IPS-18c (cell line): ENCODE results near the gene NOXA1.
"Not testable (repeated sequence)": the region's sequence is repeated elsewhere in the genome, so short reads cannot be mapped to it uniquely, and the experiment has no call there.

Experiments used
- H3K4me3 ChIP-seq: 2 replicates; pipeline ENCODE4 v1.7.0; 2013; ENCODE audit warnings: low read depth, mild to moderate bottlenecking, low read length, moderate library complexity; ENCODE audit not compliant: insufficient read depth
- H3K9me3 ChIP-seq: one replicate; pipeline ENCODE4 v1.6.1; 2013; ENCODE audit warnings: mild to moderate bottlenecking, low read length, moderate library complexity; ENCODE audit not compliant: control insufficient read depth, insufficient read depth

Gene NOXA1

DNA sequence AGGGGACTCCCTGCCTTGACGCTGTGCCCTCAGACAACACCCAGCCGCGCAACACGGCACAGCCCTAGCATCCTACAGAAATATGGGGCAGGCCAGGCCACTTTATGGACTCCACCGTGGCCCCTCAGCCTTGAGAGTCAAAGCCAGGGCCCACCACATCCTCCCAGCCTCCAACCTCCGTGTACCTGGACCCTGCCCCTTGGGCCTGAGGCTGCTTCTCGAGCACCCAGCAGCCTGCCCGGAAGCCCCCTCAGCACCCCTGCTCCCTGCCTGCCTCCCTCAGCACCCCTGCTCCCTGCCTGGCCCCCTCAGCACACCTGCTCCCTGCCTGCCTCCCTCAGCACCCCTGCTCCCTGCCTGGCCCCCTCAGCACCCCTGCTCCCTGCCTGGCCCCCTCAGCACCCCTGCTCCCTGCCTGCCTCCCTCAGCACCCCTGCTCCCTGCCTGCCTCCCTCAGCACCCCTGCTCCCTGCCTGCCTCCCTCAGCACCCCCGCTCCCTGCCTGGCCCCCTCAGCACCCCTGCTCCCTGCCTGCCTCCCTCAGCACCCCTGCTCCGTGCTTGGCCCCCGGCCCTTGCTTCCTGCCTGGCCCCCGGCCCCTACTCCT lies 36.6 kb upstream of the NOXA1 start:
- H3K4me3 ChIP-seq, H3K9me3 ChIP-seq: not testable (repeated sequence)

DNA sequence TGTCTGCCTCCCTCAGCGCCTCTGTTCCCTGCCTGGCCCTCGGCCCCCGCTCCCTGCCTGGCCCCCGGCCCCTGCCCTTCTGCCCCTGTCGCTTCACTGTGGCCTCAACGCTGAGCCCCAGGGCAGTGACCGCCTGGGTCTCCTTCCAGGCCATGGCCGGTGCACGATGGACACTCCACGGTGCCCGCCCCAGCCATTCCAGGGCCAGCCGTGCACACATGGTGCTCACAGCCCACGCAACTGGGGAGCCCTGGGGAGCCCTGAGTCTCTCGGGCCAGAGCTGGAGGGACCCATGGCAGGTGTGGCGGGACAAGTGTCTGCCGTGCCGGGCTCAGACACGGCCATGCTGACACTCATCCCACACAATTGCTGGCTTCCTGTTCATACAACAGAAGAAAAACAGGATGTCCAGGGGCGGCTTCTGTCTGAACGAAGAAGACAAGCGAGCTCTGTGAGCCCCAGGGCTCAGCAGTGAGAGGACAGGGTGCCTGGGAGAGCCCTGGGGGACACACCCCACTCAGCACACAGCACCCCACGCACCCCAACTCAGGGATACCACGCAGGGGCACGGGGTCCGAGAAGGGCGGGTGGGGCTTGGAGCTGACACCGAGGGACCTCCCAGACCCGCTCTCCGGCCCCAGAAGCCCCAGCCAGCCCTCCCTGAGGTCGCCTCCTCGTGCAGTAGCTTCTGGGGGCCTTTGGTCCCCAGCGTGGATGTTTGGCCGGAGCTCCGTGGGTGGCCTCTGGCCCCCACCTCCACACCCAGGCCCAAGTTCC lies 35.9 kb upstream of the NOXA1 start:
- no peak overlapping the region for H3K4me3 ChIP-seq
- no peaks in the 10 kb centered on the region for H3K9me3 ChIP-seq

- no peak overlapping the region for H3K4me3 ChIP-seq
- H3K9me3 ChIP-seq: no peaks in the 10 kb centered on the region
Measured at GRCh38 chr9:137387891-137388560, 35.2 kb upstream of the NOXA1 start.

DNA sequence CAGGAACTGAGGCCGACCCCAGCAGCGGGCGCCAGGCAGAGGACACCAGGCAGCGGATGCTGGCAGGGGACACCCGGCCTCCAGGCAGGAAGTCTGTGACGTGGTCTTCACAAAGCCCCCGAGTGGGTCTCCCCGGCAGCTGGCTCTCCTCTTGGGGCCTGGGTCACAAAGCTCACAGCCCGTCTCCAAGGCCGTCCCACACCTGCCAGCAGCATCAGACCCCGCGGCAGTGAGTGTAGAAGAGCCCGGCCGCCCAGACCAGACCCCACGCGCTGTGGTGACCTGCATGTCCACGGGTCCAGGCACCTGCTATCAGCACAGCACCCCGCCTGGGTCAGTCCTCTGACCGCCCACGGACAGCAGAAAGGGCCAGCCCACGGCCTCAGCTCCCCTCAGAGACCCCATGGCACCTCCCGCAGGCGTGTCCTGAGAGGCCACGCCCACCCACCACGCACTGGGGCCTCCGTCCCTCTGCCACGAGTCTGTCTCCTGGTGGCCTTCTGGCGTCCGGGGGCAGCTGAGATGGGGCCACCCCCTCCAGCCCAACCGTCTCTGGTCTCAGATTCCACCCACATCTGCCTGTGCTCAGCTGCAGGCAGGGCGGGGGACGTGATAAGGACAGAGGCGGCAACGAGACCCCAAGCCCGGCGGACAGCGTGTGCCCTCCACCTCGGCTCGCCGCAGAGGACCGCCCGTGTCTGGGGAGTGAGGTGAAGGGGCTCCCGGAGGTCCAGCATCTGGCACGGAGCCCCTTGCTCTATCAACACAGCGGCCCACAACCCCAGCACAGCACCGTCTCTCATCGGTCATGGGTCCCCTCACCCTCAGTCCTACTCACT lies 34.4 kb upstream of the NOXA1 start:
- Histone ChIP-seq H3K4me3 (no peak overlapping the region), H3K9me3 (no peaks in the 10 kb centered on the region)

- H3K4me3 ChIP-seq: no peak overlapping the region
- H3K9me3 ChIP-seq: no peaks in the 10 kb centered on the region
Measured at GRCh38 chr9:137389428-137389746, 33.8 kb upstream of the NOXA1 start.

- Histone ChIP-seq H3K9me3 (no peaks in the 10 kb centered on the region), H3K4me3 (no peak overlapping the region)
Measured at GRCh38 chr9:137390553-137391410, 32.4 kb upstream of the NOXA1 start.

DNA sequence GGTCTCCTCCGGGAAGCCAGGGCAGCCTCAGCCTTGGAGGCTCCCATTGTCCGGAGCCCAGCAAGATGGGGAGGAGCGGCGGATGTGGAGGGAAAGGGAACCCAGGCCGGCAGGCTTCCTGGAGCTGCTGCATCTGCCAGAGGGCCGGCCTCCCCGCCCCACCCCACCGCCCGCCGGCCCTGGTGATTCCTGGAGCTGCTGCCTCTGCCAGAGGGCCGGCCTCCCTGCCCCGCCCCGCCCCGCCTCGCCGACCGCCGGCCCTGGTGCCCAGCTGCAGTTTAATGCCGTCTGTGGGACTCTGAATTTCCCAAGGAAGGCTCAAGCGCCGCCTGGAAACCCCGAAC lies 31.8 kb upstream of the NOXA1 start:
- no peak overlapping the region for H3K4me3 ChIP-seq
- H3K9me3 ChIP-seq: no peaks in the 10 kb centered on the region

GRCh38 chr9:137392232-137393007 lies 30.8 kb upstream of the NOXA1 start:
- Histone ChIP-seq H3K4me3 (no peak overlapping the region), H3K9me3 (no peaks in the 10 kb centered on the region)

- Histone ChIP-seq H3K9me3 (no peaks in the 10 kb centered on the region), H3K4me3 (no peak overlapping the region)
Measured at GRCh38 chr9:137393176-137394150, 29.7 kb upstream of the NOXA1 start.

GRCh38 chr9:137394866-137395665 lies 28.1 kb upstream of the NOXA1 start:
- Histone ChIP-seq H3K4me3 (no peak overlapping the region), H3K9me3 (no peaks in the 10 kb centered on the region)

DNA sequence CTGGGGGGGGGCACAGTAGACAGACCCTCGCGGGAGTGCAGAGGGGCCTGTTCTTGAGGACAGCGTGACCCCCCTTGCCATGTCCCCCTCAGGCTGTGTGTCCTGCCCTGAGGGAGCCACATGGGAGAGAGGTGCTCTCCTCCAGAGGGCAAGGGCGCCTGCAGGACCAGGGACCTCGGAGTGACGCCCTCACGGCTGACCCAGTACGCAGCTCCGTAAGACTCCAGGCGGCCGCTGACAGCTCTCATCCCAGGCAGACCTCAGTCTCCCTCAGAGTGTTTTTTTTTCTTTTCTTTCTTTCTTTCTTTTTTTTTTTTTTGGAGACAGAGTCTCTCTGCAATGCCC lies 27.6 kb upstream of the NOXA1 start:
- H3K9me3 ChIP-seq: no peaks in the 10 kb centered on the region
- no peak overlapping the region for H3K4me3 ChIP-seq

DNA sequence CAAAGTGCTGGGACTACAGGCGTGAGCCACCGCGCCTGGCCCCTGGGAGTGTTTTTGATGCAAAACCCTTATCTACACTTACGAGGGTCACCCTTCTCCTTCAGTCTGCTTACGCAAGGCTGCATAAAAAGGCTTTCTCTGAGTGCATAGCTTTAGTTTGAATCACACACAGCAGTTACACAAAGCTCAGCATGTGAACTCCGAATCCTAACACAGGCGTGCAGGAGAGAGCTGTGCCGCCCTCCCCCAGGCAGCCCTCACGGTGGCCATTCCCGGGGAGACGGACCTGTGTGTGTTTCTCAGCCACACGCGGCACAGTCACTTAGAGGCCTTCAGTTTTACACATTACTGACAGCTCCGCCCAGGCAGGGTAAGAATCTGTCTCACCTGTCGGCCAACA lies 27.0 kb upstream of the NOXA1 start:
- Histone ChIP-seq H3K9me3 (no peaks in the 10 kb centered on the region), H3K4me3 (no peak overlapping the region)

- Histone ChIP-seq H3K9me3 (no peaks in the 10 kb centered on the region), H3K4me3 (no peak overlapping the region)
Measured at GRCh38 chr9:137396634-137397367, 26.4 kb upstream of the NOXA1 start.

- H3K9me3 ChIP-seq: no peaks in the 10 kb centered on the region
- no peak overlapping the region for H3K4me3 ChIP-seq
Measured at GRCh38 chr9:137397675-137398423, 25.3 kb upstream of the NOXA1 start.
